Tibial nerve (tissue), 3 donors: ENCODE results near the gene IL36RN.

Source experiments
- POLR2A ChIP-seq, 2 donors: fragments of 450-650 bp; IDR thresholded peaks; one replicate each; pipeline ENCODE4 v1.6.1; 2017; ENCODE audit warnings: antibody characterized with exemption in 2 of 2, mild to moderate bottlenecking in 2 of 2, moderate library complexity in 2 of 2
- TF ChIP-seq, protein P1 (sequence below), 5 experiments: fragments of 200-600 bp in 3 of 5; fragments of 450-650 bp in 2 of 5; sonication (generic) in 3 of 5; IDR thresholded peaks; one replicate each; pipeline ENCODE4 v1.5.1; 2016 to 2019; ENCODE audit warnings: antibody characterized with exemption in 5 of 5, mild to moderate bottlenecking in 3 of 5, moderate library complexity in 2 of 5

DNA sequence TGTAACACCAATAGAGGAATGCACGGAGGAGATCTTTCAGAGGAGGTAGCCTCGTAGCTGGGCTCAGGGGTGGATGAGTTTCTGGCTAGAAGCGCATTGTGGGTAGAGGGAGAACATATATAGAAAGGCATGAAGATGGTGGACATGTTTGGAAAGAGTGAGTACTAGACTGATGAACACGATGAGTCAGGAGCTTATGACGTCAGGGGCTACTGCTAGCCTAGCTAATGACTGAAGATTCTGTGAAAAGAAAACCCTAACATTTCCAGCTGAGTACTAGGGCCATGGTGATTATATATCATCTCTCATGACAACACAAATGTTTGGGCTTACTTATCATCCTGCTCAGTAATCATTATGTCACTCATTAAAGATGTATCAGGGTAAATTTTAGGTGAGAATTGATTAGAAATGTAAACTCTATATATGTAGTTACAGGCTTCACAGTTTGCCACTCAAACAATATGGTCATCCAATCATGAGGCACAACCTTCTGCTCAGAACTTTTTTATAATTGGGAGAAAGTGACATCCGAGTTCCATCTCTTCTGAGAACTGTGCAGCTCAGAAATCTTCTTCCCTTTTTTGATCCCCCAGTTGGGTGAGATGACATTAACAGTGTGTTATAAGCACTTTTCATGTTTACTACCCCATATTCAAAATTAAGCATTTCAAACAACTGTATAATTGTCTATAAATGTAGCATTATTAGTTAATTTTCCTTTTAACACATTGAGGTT lies 46.2 kb downstream of the IL36RN start:
- TF ChIP-seq, protein P1, sequence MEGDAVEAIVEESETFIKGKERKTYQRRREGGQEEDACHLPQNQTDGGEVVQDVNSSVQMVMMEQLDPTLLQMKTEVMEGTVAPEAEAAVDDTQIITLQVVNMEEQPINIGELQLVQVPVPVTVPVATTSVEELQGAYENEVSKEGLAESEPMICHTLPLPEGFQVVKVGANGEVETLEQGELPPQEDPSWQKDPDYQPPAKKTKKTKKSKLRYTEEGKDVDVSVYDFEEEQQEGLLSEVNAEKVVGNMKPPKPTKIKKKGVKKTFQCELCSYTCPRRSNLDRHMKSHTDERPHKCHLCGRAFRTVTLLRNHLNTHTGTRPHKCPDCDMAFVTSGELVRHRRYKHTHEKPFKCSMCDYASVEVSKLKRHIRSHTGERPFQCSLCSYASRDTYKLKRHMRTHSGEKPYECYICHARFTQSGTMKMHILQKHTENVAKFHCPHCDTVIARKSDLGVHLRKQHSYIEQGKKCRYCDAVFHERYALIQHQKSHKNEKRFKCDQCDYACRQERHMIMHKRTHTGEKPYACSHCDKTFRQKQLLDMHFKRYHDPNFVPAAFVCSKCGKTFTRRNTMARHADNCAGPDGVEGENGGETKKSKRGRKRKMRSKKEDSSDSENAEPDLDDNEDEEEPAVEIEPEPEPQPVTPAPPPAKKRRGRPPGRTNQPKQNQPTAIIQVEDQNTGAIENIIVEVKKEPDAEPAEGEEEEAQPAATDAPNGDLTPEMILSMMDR (IDR thresholded peaks at IDR 0.05): no peak
- TF ChIP-seq POLR2A (IDR thresholded peaks at IDR 0.05): no peak
